WTC11 (cell line): ENCODE data around the gene LRTM2. TPM values are rescaled to one million over a fixed set of nuclear protein-coding genes. Genes with fewer than 3 reads are reported as not detected.

Source experiments
- ATAC-seq: fragments of 200-7000 bp; cut with Tn5 transposase; 2 replicates; pipeline ENCODE4 v1.10.0; 2021; ENCODE audit warnings: mild to moderate bottlenecking, moderate library complexity
- CTCF ChIA-PET: fragments of 300-600 bp; sonication (Branson Sonifier 250); formaldehyde crosslinking; loops from one replicate; lab custom pipeline; 2021; ENCODE audit warnings: antibody characterized with exemption; lab: Charles Lee
- POLR2A ChIA-PET: fragments of 350-600 bp; sonication (Branson Sonifier 250); formaldehyde crosslinking; loops from one replicate; lab custom pipeline; 2021; ENCODE audit warnings: antibody characterized with exemption; lab: Charles Lee
- DNase-seq: peaks from one replicate; pipeline ENCODE4 v3.0.0; 2021; ENCODE audit warnings: low spot score
- H3K27ac Mint-ChIP-seq: 2 replicates; pipeline ENCODE4 v1.8.0; 2021; ENCODE audit warnings: mixed read lengths
- H3K27me3 Mint-ChIP-seq: 2 replicates; pipeline ENCODE4 v1.8.0; 2021; ENCODE audit warnings: low read depth, mild to moderate bottlenecking, moderate library complexity, mixed read lengths
- H3K36me3 Mint-ChIP-seq: 2 replicates; pipeline ENCODE4 v1.8.0; 2021; ENCODE audit warnings: mixed read lengths
- H3K4me1 Mint-ChIP-seq: 2 replicates; pipeline ENCODE4 v1.8.0; 2022; ENCODE audit warnings: mixed read lengths
- H3K4me3 Mint-ChIP-seq: 2 replicates; pipeline ENCODE4 v1.8.0; 2021; ENCODE audit warnings: mild to moderate bottlenecking, moderate library complexity, mixed read lengths
- H3K9me3 Mint-ChIP-seq: 2 replicates; pipeline ENCODE4 v1.8.0; 2021; ENCODE audit warnings: mixed read lengths
- E2F1 ChIP-seq: sonication (generic); formaldehyde crosslinking; IDR thresholded peaks from 2 replicates; pipeline ENCODE4 v1.8.0; 2022; ENCODE audit warnings: mild to moderate bottlenecking, missing genetic modification reagents
- EMX1 ChIP-seq: fragments of 250-450 bp; sonication (Bioruptor Pico); IDR thresholded peaks from 2 replicates; pipeline ENCODE4 v1.8.0; 2021; ENCODE audit warnings: mild to moderate bottlenecking
- FOXP1 ChIP-seq: sonication (generic); formaldehyde crosslinking; IDR thresholded peaks from 2 replicates; pipeline ENCODE4 v1.8.0; 2022; ENCODE audit warnings: missing genetic modification reagents, mild to moderate bottlenecking, moderate library complexity, borderline replicate concordance
- GTF2I ChIP-seq: fragments of 250-450 bp; sonication (Bioruptor Pico); conservative IDR thresholded peaks from 2 replicates; pipeline ENCODE4 v1.4.0; 2021; ENCODE audit warnings: mild to moderate bottlenecking
- KAT7 ChIP-seq: sonication (generic); formaldehyde crosslinking; IDR thresholded peaks from 2 replicates; pipeline ENCODE4 v1.8.1; 2023; ENCODE audit warnings: missing genetic modification reagents, mild to moderate bottlenecking, borderline replicate concordance
- NR3C1 ChIP-seq: sonication (generic); formaldehyde crosslinking; conservative IDR thresholded peaks from 2 replicates; pipeline ENCODE4 v1.8.1; 2023; ENCODE audit warnings: low read depth, mild to moderate bottlenecking, missing genetic modification reagents
- SMAD4 ChIP-seq: sonication (generic); formaldehyde crosslinking; IDR thresholded peaks from 2 replicates; pipeline ENCODE4 v1.8.0; 2022; ENCODE audit warnings: mild to moderate bottlenecking, missing genetic modification reagents
- SP1 ChIP-seq: sonication (generic); formaldehyde crosslinking; conservative IDR thresholded peaks from 2 replicates; pipeline ENCODE4 v1.8.1; 2022; ENCODE audit warnings: missing genetic modification reagents
- TCF7 ChIP-seq: sonication (generic); formaldehyde crosslinking; IDR thresholded peaks from 2 replicates; pipeline ENCODE4 v1.8.0; 2022; ENCODE audit warnings: mild to moderate bottlenecking, low read depth, missing genetic modification reagents, moderate library complexity
- ZBTB21 ChIP-seq: sonication (generic); formaldehyde crosslinking; IDR thresholded peaks from 2 replicates; pipeline ENCODE4 v1.8.1; 2023; ENCODE audit warnings: mild to moderate bottlenecking, missing genetic modification reagents, borderline replicate concordance
- ZNF219 ChIP-seq: sonication (generic); formaldehyde crosslinking; IDR thresholded peaks from 2 replicates; pipeline ENCODE4 v1.8.0; 2023; ENCODE audit warnings: missing genetic modification reagents, mild to moderate bottlenecking, borderline replicate concordance
- ZNF263 ChIP-seq: sonication (generic); formaldehyde crosslinking; IDR thresholded peaks from 2 replicates; pipeline ENCODE4 v1.8.1; 2022; ENCODE audit warnings: low read depth, mild to moderate bottlenecking, moderate library complexity, missing genetic modification reagents
- ZNF396 ChIP-seq: fragments of 250-450 bp; sonication (Bioruptor Pico); IDR thresholded peaks from 2 replicates; pipeline ENCODE4 v1.8.0; 2021; ENCODE audit warnings: mild to moderate bottlenecking, moderate library complexity, borderline replicate concordance
- ZNF416 ChIP-seq: fragments of 250-450 bp; sonication (Bioruptor Pico); IDR thresholded peaks from 2 replicates; pipeline ENCODE4 v1.9.0; 2021; ENCODE audit warnings: mild to moderate bottlenecking, inconsistent platforms
- ZNF512 ChIP-seq: sonication (generic); formaldehyde crosslinking; IDR thresholded peaks from 2 replicates; pipeline ENCODE4 v1.8.1; 2022; ENCODE audit warnings: missing genetic modification reagents, borderline replicate concordance
- total RNA-seq: library from RNA; stranded (reverse); gene quantifications from 3 replicates; pipeline ENCODE4 v1.2.3, GENCODE V29; 2021
- TF ChIP-seq, protein P1 (sequence below): fragments of 250-450 bp; sonication (Bioruptor Pico); IDR thresholded peaks from 2 replicates; pipeline ENCODE4 v1.9.0; 2021; ENCODE audit warnings: mild to moderate bottlenecking
- TF ChIP-seq, protein P2 (sequence below): fragments of 250-450 bp; sonication (Bioruptor Pico); IDR thresholded peaks from 2 replicates; pipeline ENCODE4 v2.1.2; 2022; ENCODE audit warnings: mild to moderate bottlenecking, moderate library complexity
- TF ChIP-seq, protein P3 (sequence below): sonication (generic); formaldehyde crosslinking; conservative IDR thresholded peaks from 2 replicates; pipeline ENCODE4 v1.8.1; 2023; ENCODE audit warnings: mild to moderate bottlenecking, low read depth, missing genetic modification reagents, moderate library complexity

LRTM2 gene
- total RNA-seq, 1 experiment from 2014 or later = 0.66 TPM

GRCh38 chr12:1842905-1843640 lies 22.7 kb downstream of the LRTM2 start:
- H3K4me1 Mint-ChIP-seq = peaks cover 38% of the 10 kb centered on the region
- POLR2A ChIA-PET = no interaction called here
- TF ChIP-seq ZNF396 (CRISPR knock-in tag) (no peak), E2F1 (no peak), EMX1 (CRISPR knock-in tag) (no peak), ZBTB21 (CRISPR knock-in tag) (no peak), SP1 (CRISPR knock-in tag) (no peak), GTF2I (CRISPR knock-in tag) (no peak), SMAD4 (no peak)
- TF ChIP-seq, protein P1, sequence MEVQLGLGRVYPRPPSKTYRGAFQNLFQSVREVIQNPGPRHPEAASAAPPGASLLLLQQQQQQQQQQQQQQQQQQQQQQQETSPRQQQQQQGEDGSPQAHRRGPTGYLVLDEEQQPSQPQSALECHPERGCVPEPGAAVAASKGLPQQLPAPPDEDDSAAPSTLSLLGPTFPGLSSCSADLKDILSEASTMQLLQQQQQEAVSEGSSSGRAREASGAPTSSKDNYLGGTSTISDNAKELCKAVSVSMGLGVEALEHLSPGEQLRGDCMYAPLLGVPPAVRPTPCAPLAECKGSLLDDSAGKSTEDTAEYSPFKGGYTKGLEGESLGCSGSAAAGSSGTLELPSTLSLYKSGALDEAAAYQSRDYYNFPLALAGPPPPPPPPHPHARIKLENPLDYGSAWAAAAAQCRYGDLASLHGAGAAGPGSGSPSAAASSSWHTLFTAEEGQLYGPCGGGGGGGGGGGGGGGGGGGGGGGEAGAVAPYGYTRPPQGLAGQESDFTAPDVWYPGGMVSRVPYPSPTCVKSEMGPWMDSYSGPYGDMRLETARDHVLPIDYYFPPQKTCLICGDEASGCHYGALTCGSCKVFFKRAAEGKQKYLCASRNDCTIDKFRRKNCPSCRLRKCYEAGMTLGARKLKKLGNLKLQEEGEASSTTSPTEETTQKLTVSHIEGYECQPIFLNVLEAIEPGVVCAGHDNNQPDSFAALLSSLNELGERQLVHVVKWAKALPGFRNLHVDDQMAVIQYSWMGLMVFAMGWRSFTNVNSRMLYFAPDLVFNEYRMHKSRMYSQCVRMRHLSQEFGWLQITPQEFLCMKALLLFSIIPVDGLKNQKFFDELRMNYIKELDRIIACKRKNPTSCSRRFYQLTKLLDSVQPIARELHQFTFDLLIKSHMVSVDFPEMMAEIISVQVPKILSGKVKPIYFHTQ (CRISPR knock-in tag) = no peak
- TF ChIP-seq, protein P2, sequence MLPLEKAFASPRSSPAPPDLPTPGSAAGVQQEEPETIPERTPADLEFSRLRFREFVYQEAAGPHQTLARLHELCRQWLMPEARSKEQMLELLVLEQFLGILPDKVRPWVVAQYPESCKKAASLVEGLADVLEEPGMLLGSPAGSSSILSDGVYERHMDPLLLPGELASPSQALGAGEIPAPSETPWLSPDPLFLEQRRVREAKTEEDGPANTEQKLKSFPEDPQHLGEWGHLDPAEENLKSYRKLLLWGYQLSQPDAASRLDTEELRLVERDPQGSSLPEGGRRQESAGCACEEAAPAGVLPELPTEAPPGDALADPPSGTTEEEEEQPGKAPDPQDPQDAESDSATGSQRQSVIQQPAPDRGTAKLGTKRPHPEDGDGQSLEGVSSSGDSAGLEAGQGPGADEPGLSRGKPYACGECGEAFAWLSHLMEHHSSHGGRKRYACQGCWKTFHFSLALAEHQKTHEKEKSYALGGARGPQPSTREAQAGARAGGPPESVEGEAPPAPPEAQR = no peak
- no peaks in the 10 kb centered on the region for H3K27me3 Mint-ChIP-seq
- DNase-seq (peak; percentile 10), ATAC-seq (no peak)
- H3K4me3 Mint-ChIP-seq = no peak overlapping the region
- CTCF ChIA-PET = interaction anchor here (0.8 to 1.7 kb wide), 3 partner anchors 97 to 190 kb away, joined by 4 to 7 read pairs (median 5); no protein-coding TSS in a partner anchor
- H3K27ac Mint-ChIP-seq = no peak overlapping the region
- no peaks in the 10 kb centered on the region for H3K36me3 Mint-ChIP-seq
- H3K9me3 Mint-ChIP-seq = no peaks in the 10 kb centered on the region

DNA sequence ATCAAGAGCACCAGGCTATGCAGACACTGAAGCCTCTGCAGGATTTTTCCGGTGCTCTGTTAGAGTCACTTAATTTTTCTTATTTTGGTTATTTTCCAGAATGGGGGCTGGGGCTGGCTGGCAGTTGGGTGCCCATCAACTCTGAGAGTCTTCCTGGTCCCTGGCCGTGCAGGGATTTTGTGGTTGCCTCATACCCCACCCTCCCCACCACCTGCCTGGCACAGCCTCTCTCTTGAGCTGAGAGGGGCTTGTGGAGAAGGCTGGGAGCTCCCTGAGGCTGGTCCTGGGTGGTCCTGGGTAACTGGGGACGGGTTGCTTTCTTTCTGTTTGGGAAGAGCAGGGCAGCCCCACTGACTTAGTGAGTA lies 23.3 kb downstream of the LRTM2 start:
- H3K27me3 Mint-ChIP-seq = no peaks in the 10 kb centered on the region
- H3K9me3 Mint-ChIP-seq = no peaks in the 10 kb centered on the region
- CTCF ChIA-PET = interaction anchor here (1.4 to 1.7 kb wide), 2 partner anchors 96 to 191 kb away, joined by 4 to 7 read pairs; no protein-coding TSS in a partner anchor
- peak; percentile 6 for DNase-seq
- H3K4me3 Mint-ChIP-seq = no peak overlapping the region
- POLR2A ChIA-PET = no interaction called here
- TF ChIP-seq NR3C1 (CRISPR knock-in tag) (no peak), TCF7 (no peak)
- ATAC-seq = no peak
- no peaks in the 10 kb centered on the region for H3K36me3 Mint-ChIP-seq
- H3K4me1 Mint-ChIP-seq = peaks cover 41% of the 10 kb centered on the region
- H3K27ac Mint-ChIP-seq = no peak overlapping the region

- no peak for ATAC-seq
- Mint-ChIP-seq H3K27me3 (no peaks in the 10 kb centered on the region), H3K4me3 (no peak overlapping the region), H3K36me3 (no peaks in the 10 kb centered on the region), H3K9me3 (no peaks in the 10 kb centered on the region), H3K27ac (no peak overlapping the region), H3K4me1 (peaks cover 46% of the 10 kb centered on the region)
- CTCF ChIA-PET = interaction anchor here (1.4 to 1.8 kb wide), 3 partner anchors 13 to 191 kb away, joined by 4 to 7 read pairs (median 5); no protein-coding TSS in a partner anchor
- peak; percentile 10 for DNase-seq
- POLR2A ChIA-PET = no interaction called here
- TF ChIP-seq KAT7 (CRISPR knock-in tag) (no peak), ZNF263 (no peak), ZNF219 (CRISPR knock-in tag) (no peak), ZNF512 (CRISPR knock-in tag) (no peak), FOXP1 (no peak), ZBTB21 (CRISPR knock-in tag) (no peak), ZNF416 (CRISPR knock-in tag) (no peak)
- TF ChIP-seq, protein P3, sequence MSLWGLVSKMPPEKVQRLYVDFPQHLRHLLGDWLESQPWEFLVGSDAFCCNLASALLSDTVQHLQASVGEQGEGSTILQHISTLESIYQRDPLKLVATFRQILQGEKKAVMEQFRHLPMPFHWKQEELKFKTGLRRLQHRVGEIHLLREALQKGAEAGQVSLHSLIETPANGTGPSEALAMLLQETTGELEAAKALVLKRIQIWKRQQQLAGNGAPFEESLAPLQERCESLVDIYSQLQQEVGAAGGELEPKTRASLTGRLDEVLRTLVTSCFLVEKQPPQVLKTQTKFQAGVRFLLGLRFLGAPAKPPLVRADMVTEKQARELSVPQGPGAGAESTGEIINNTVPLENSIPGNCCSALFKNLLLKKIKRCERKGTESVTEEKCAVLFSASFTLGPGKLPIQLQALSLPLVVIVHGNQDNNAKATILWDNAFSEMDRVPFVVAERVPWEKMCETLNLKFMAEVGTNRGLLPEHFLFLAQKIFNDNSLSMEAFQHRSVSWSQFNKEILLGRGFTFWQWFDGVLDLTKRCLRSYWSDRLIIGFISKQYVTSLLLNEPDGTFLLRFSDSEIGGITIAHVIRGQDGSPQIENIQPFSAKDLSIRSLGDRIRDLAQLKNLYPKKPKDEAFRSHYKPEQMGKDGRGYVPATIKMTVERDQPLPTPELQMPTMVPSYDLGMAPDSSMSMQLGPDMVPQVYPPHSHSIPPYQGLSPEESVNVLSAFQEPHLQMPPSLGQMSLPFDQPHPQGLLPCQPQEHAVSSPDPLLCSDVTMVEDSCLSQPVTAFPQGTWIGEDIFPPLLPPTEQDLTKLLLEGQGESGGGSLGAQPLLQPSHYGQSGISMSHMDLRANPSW (CRISPR knock-in tag) = no peak
These were observed 23.9 kb downstream of the LRTM2 start for GRCh38 chr12:1844223-1844622.
